Activated naive CD8-positive, alpha-beta T cell treated with anti-CD3 and anti-CD28 coated beads, Interleukin-2, amount 50 U/mL, for 24 hours (primary cell): Measurements from ENCODE around the gene HS3ST6.
"Not testable (repeated sequence)": the region's sequence is repeated elsewhere in the genome, so short reads cannot be mapped to it uniquely, and the experiment has no call there.

ENCODE experiments used
- ATAC-seq: fragments of 150-1000 bp; cut with Tn5 transposase; one replicate; pipeline ENCODE4 v1.10.0; 2021
- DNase-seq: peaks from one replicate; pipeline ENCODE4 v3.0.0; 2021
- H3K27ac Mint-ChIP-seq: one replicate; pipeline ENCODE4 v1.8.0; 2021; ENCODE audit warnings: mild to moderate bottlenecking, mixed read lengths
- H3K27me3 Mint-ChIP-seq: one replicate; pipeline ENCODE4 v1.8.0; 2021; ENCODE audit warnings: mixed read lengths
- H3K36me3 Mint-ChIP-seq: one replicate; pipeline ENCODE4 v1.8.0; 2021; ENCODE audit warnings: low read depth, mixed read lengths
- H3K4me1 Mint-ChIP-seq: one replicate; pipeline ENCODE4 v1.8.0; 2021; ENCODE audit warnings: mixed read lengths
- H3K4me3 Mint-ChIP-seq: one replicate; pipeline ENCODE4 v1.8.0; 2021; ENCODE audit warnings: mild to moderate bottlenecking, moderate library complexity, mixed read lengths
- H3K9me3 Mint-ChIP-seq: one replicate; pipeline ENCODE4 v1.8.0; 2021; ENCODE audit warnings: mixed read lengths

Gene HS3ST6

GRCh38 chr16:1895068-1895467, 23.1 kb downstream of the HS3ST6 start:
- ATAC-seq: no peak

GRCh38 chr16:1890708-1891050, 27.5 kb downstream of the HS3ST6 start:
- Mint-ChIP-seq H3K27ac (no peak overlapping the region), H3K4me1 (no peaks in the 10 kb centered on the region), H3K9me3 (no peaks in the 10 kb centered on the region), H3K36me3 (no peaks in the 10 kb centered on the region), H3K4me3 (no peak overlapping the region), H3K27me3 (peaks cover 10% of the 10 kb centered on the region)
- DNase-seq (no peak), ATAC-seq (no peak)

More at GRCh38 chr16:1895068-1895467, 23.1 kb downstream of the HS3ST6 start:
- no peaks in the 10 kb centered on the region for H3K36me3 Mint-ChIP-seq
- peaks cover 9% of the 10 kb centered on the region for H3K27me3 Mint-ChIP-seq
- H3K4me1 Mint-ChIP-seq: no peaks in the 10 kb centered on the region
- no peaks in the 10 kb centered on the region for H3K9me3 Mint-ChIP-seq
- H3K27ac Mint-ChIP-seq: no peak overlapping the region
- no peak for DNase-seq
- no peak overlapping the region for H3K4me3 Mint-ChIP-seq

GRCh38 chr16:1890024-1890707, 28.0 kb downstream of the HS3ST6 start:
- H3K9me3 Mint-ChIP-seq: no peaks in the 10 kb centered on the region
- no peaks in the 10 kb centered on the region for H3K36me3 Mint-ChIP-seq
- no peak overlapping the region for H3K27ac Mint-ChIP-seq
- H3K27me3 Mint-ChIP-seq: peaks cover 10% of the 10 kb centered on the region
- ATAC-seq: no peak
- no peak for DNase-seq
- no peaks in the 10 kb centered on the region for H3K4me1 Mint-ChIP-seq
- no peak overlapping the region for H3K4me3 Mint-ChIP-seq

GRCh38 chr16:1887711-1888354, 30.4 kb downstream of the HS3ST6 start:
- DNase-seq: no peak
- Mint-ChIP-seq H3K4me1 (no peaks in the 10 kb centered on the region), H3K4me3 (no peak overlapping the region), H3K9me3 (no peaks in the 10 kb centered on the region), H3K27ac (no peak overlapping the region), H3K36me3 (no peaks in the 10 kb centered on the region), H3K27me3 (peaks cover 8% of the 10 kb centered on the region)
- no peak for ATAC-seq

- Mint-ChIP-seq H3K9me3 (no peaks in the 10 kb centered on the region), H3K27ac (no peak overlapping the region), H3K36me3 (no peaks in the 10 kb centered on the region), H3K4me3 (no peak overlapping the region), H3K27me3 (peaks cover 7% of the 10 kb centered on the region), H3K4me1 (no peaks in the 10 kb centered on the region)
- DNase-seq: no peak
- ATAC-seq: no peak
These were observed 33.3 kb downstream of the HS3ST6 start for GRCh38 chr16:1884889-1885288.

- no peak for ATAC-seq
- Mint-ChIP-seq H3K4me1 (no peaks in the 10 kb centered on the region), H3K27ac (no peak overlapping the region), H3K36me3 (no peaks in the 10 kb centered on the region), H3K27me3 (peaks cover 12% of the 10 kb centered on the region), H3K9me3 (no peaks in the 10 kb centered on the region), H3K4me3 (no peak overlapping the region)
- DNase-seq: no peak
These were observed 34.0 kb downstream of the HS3ST6 start for GRCh38 chr16:1884155-1884760.

GRCh38 chr16:1881172-1881571, 37.0 kb downstream of the HS3ST6 start:
- not testable (repeated sequence) for H3K36me3 Mint-ChIP-seq, ATAC-seq, DNase-seq, H3K27ac Mint-ChIP-seq, H3K4me1 Mint-ChIP-seq, H3K9me3 Mint-ChIP-seq, H3K4me3 Mint-ChIP-seq
- H3K27me3 Mint-ChIP-seq: peaks cover 18% of the 10 kb centered on the region

GRCh38 chr16:1879477-1879876, 38.7 kb downstream of the HS3ST6 start:
- no peak for DNase-seq
- no peaks in the 10 kb centered on the region for H3K4me1 Mint-ChIP-seq
- H3K9me3 Mint-ChIP-seq: no peaks in the 10 kb centered on the region
- no peak overlapping the region for H3K4me3 Mint-ChIP-seq
- H3K36me3 Mint-ChIP-seq: no peaks in the 10 kb centered on the region
- ATAC-seq: no peak
- peaks cover 21% of the 10 kb centered on the region for H3K27me3 Mint-ChIP-seq
- H3K27ac Mint-ChIP-seq: no peak overlapping the region

- DNase-seq (no peak), ATAC-seq (no peak)
- no peaks in the 10 kb centered on the region for H3K9me3 Mint-ChIP-seq
- H3K36me3 Mint-ChIP-seq: no peaks in the 10 kb centered on the region
- H3K27ac Mint-ChIP-seq: no peak overlapping the region
- no peaks in the 10 kb centered on the region for H3K4me1 Mint-ChIP-seq
- peaks cover 20% of the 10 kb centered on the region for H3K27me3 Mint-ChIP-seq
- no peak overlapping the region for H3K4me3 Mint-ChIP-seq
These were observed 40.0 kb downstream of the HS3ST6 start for GRCh38 chr16:1878256-1878655.

GRCh38 chr16:1877804-1878203, 40.4 kb downstream of the HS3ST6 start:
- no peak overlapping the region for H3K27ac Mint-ChIP-seq
- no peaks in the 10 kb centered on the region for H3K36me3 Mint-ChIP-seq
- no peak for ATAC-seq
- H3K4me1 Mint-ChIP-seq: no peaks in the 10 kb centered on the region
- peaks cover 22% of the 10 kb centered on the region for H3K27me3 Mint-ChIP-seq
- no peak for DNase-seq
- no peaks in the 10 kb centered on the region for H3K9me3 Mint-ChIP-seq
- no peak overlapping the region for H3K4me3 Mint-ChIP-seq

GRCh38 chr16:1877089-1877488, 41.1 kb downstream of the HS3ST6 start:
- Mint-ChIP-seq H3K27ac (no peak overlapping the region), H3K4me1 (peaks cover 5% of the 10 kb centered on the region), H3K36me3 (no peaks in the 10 kb centered on the region), H3K4me3 (no peak overlapping the region), H3K9me3 (no peaks in the 10 kb centered on the region), H3K27me3 (peaks cover 28% of the 10 kb centered on the region)
- DNase-seq (no peak), ATAC-seq (no peak)

GRCh38 chr16:1876468-1876867, 41.7 kb downstream of the HS3ST6 start:
- H3K4me3 Mint-ChIP-seq: no peak overlapping the region
- H3K36me3 Mint-ChIP-seq: no peaks in the 10 kb centered on the region
- peaks cover 5% of the 10 kb centered on the region for H3K4me1 Mint-ChIP-seq
- no peak overlapping the region for H3K27ac Mint-ChIP-seq
- peaks cover 29% of the 10 kb centered on the region for H3K27me3 Mint-ChIP-seq
- ATAC-seq (no peak), DNase-seq (no peak)
- H3K9me3 Mint-ChIP-seq: no peaks in the 10 kb centered on the region

GRCh38 chr16:1876066-1876465, 42.1 kb downstream of the HS3ST6 start:
- H3K4me1 Mint-ChIP-seq, H3K9me3 Mint-ChIP-seq, H3K36me3 Mint-ChIP-seq, H3K4me3 Mint-ChIP-seq, H3K27ac Mint-ChIP-seq, ATAC-seq, DNase-seq: not testable (repeated sequence)
- peaks cover 29% of the 10 kb centered on the region for H3K27me3 Mint-ChIP-seq

GRCh38 chr16:1874854-1875253, 43.4 kb downstream of the HS3ST6 start:
- H3K27ac Mint-ChIP-seq: no peak overlapping the region
- peaks cover 5% of the 10 kb centered on the region for H3K4me1 Mint-ChIP-seq
- no peak for DNase-seq
- no peaks in the 10 kb centered on the region for H3K9me3 Mint-ChIP-seq
- ATAC-seq: no peak
- H3K36me3 Mint-ChIP-seq: no peaks in the 10 kb centered on the region
- no peak overlapping the region for H3K4me3 Mint-ChIP-seq
- peaks cover 29% of the 10 kb centered on the region for H3K27me3 Mint-ChIP-seq

- Mint-ChIP-seq H3K4me1 (peaks cover 5% of the 10 kb centered on the region), H3K4me3 (peak within 1 kb of the TSS; percentile 66), H3K27me3 (peaks cover 19% of the 10 kb centered on the region), H3K27ac (no peak within 1 kb of the TSS), H3K36me3 (no peaks in the 10 kb centered on the region), H3K9me3 (no peaks in the 10 kb centered on the region)
- ATAC-seq (peak; percentile 40), DNase-seq (peak; percentile 46)
These were observed 46.1 kb downstream of the HS3ST6 start, which contains the start of gene MEIOB for GRCh38 chr16:1871974-1872635. Gene MEIOB, minus strand, starts transcription at chr16:1872164. Its CDS starts 3,989 bp downstream, at chr16:1868175.
